Astrocyte (in vitro differentiated cells and primary cell): ENCODE measurements around the gene SH3BP5L. TPM values are rescaled to one million over a fixed set of nuclear protein-coding genes. Genes with fewer than 3 reads are reported as not detected.
A peak's percentile ranks its signal among the peaks of the same experiment; 100 is the strongest.

Experiments
- DNase-seq: peaks from one replicate; pipeline ENCODE4 v3.0.0-alpha.2; 2010; ENCODE audit warnings: low read depth
- FAIRE-seq: peaks from 2 replicates; lab custom pipeline; 2011; peaks lifted over from hg19 to GRCh38; lab: Jason Lieb, UNC
- H2AFZ ChIP-seq: 2 replicates; pipeline ENCODE4 v1.6.0; 2012; ENCODE audit warnings: low read depth, low read length, inconsistent platforms
- H3K27ac ChIP-seq: 2 replicates; pipeline ENCODE4 v1.5.1; 2011; ENCODE audit warnings: low read depth, low read length, inconsistent platforms
- H3K27me3 ChIP-seq: 2 replicates; pipeline ENCODE4 v1.6.0; 2011; ENCODE audit warnings: low read length, inconsistent platforms; ENCODE audit not compliant: insufficient read depth
- H3K36me3 ChIP-seq: 2 replicates; pipeline ENCODE4 v1.5.1; 2011; ENCODE audit warnings: low read length, inconsistent platforms; ENCODE audit not compliant: insufficient read depth
- H3K4me1 ChIP-seq: 2 replicates; pipeline ENCODE4 v1.5.1; 2011; ENCODE audit warnings: low read length, inconsistent platforms; ENCODE audit not compliant: insufficient read depth
- H3K4me2 ChIP-seq: 2 replicates; pipeline ENCODE4 v1.6.0; 2012; ENCODE audit warnings: low read length, inconsistent platforms
- H3K4me3 ChIP-seq: 2 replicates; pipeline ENCODE4 v1.5.1; 2011; ENCODE audit warnings: low read depth, mild to moderate bottlenecking, low read length, inconsistent platforms; ENCODE audit not compliant: insufficient read depth
- H3K79me2 ChIP-seq: 2 replicates; pipeline ENCODE4 v1.6.0; 2012; ENCODE audit warnings: mild to moderate bottlenecking, low read length, inconsistent platforms; ENCODE audit not compliant: insufficient read depth
- H3K9ac ChIP-seq: 2 replicates; pipeline ENCODE4 v1.6.0; 2012; ENCODE audit warnings: mild to moderate bottlenecking, low read length, inconsistent platforms
- H3K9me3 ChIP-seq: 2 replicates; pipeline ENCODE4 v1.5.1; 2012; ENCODE audit warnings: low read depth, mild to moderate bottlenecking, low read length, inconsistent platforms; ENCODE audit not compliant: insufficient read depth
- H4K20me1 ChIP-seq: 2 replicates; pipeline ENCODE4 v1.6.0; 2012; ENCODE audit warnings: low read length, inconsistent platforms; ENCODE audit not compliant: insufficient read depth
- H3K27ac Mint-ChIP-seq: one replicate; pipeline ENCODE4 v1.8.0; 2021; ENCODE audit warnings: mild to moderate bottlenecking, mixed read lengths; ENCODE audit not compliant: unreplicated experiment
- H3K27me3 Mint-ChIP-seq: one replicate; pipeline ENCODE4 v1.8.0; 2021; ENCODE audit warnings: low read depth, mixed read lengths; ENCODE audit not compliant: unreplicated experiment
- H3K36me3 Mint-ChIP-seq: one replicate; pipeline ENCODE4 v1.8.0; 2021; ENCODE audit warnings: low read depth, mixed read lengths; ENCODE audit not compliant: unreplicated experiment
- H3K4me1 Mint-ChIP-seq: one replicate; pipeline ENCODE4 v1.8.0; 2021; ENCODE audit warnings: low read depth, mixed read lengths; ENCODE audit not compliant: unreplicated experiment
- H3K4me3 Mint-ChIP-seq: one replicate; pipeline ENCODE4 v1.8.0; 2021; ENCODE audit warnings: mild to moderate bottlenecking, moderate library complexity, mixed read lengths; ENCODE audit not compliant: unreplicated experiment
- H3K9me3 Mint-ChIP-seq: one replicate; pipeline ENCODE4 v1.8.0; 2021; ENCODE audit warnings: mild to moderate bottlenecking, mixed read lengths; ENCODE audit not compliant: unreplicated experiment
- CTCF ChIP-seq: IDR thresholded peaks from 2 replicates; pipeline ENCODE4 v1.5.1; 2011; ENCODE audit warnings: low read depth, mild to moderate bottlenecking, inconsistent platforms, low read length, moderate library complexity; ENCODE audit not compliant: insufficient read depth
- EZH2 ChIP-seq: IDR thresholded peaks from 2 replicates; pipeline ENCODE4 v1.6.1; 2012; ENCODE audit warnings: mild to moderate bottlenecking, low read length, inconsistent platforms; ENCODE audit not compliant: insufficient read depth
- total RNA-seq: library from RNA; stranded (reverse); gene quantifications from 2 replicates; pipeline ENCODE4 v1.2.1, GENCODE V29; 2021

Gene SH3BP5L
- total RNA-seq, 1 donor from 2014 or later = 37.7 TPM

- peaks cover 24% of the 10 kb centered on the region for H4K20me1 ChIP-seq
- no peak overlapping the region for H2AFZ ChIP-seq
- TF ChIP-seq EZH2 (no peak), CTCF (no peak)
- no peaks in the 10 kb centered on the region for H3K9me3 Mint-ChIP-seq
- peaks cover 52% of the 10 kb centered on the region for H3K4me1 ChIP-seq
- H3K4me1 Mint-ChIP-seq = peaks cover 48% of the 10 kb centered on the region
- DNase-seq = peak; percentile 21
- no peaks in the 10 kb centered on the region for H3K27me3 Mint-ChIP-seq
- no peaks in the 10 kb centered on the region for H3K27me3 ChIP-seq
- peak overlapping the region; percentile 99 for H3K9ac ChIP-seq
- H3K27ac ChIP-seq = peak overlapping the region; percentile 99
- peak overlapping the region; percentile 82 for H3K4me3 ChIP-seq
- peak overlapping the region; percentile 90 for H3K4me2 ChIP-seq
- peak overlapping the region; percentile 90 for H3K4me3 Mint-ChIP-seq
- peaks cover 19% of the 10 kb centered on the region for H3K36me3 Mint-ChIP-seq
- peaks cover 79% of the 10 kb centered on the region for H3K79me2 ChIP-seq
- H3K9me3 ChIP-seq = no peaks in the 10 kb centered on the region
- H3K27ac Mint-ChIP-seq = peak overlapping the region; percentile 91
- peaks cover 22% of the 10 kb centered on the region for H3K36me3 ChIP-seq
- FAIRE-seq = no peak
These were observed 3.3 kb downstream of the SH3BP5L start for GRCh38 chr1:248822148-248823032.

- H3K4me2 ChIP-seq = peak overlapping the region; percentile 90
- peak overlapping the region; percentile 95 for H3K27ac ChIP-seq
- peak overlapping the region; percentile 90 for H3K4me3 Mint-ChIP-seq
- H3K9me3 ChIP-seq = no peaks in the 10 kb centered on the region
- peaks cover 48% of the 10 kb centered on the region for H3K4me1 ChIP-seq
- no peaks in the 10 kb centered on the region for H3K27me3 Mint-ChIP-seq
- DNase-seq (no peak), FAIRE-seq (no peak)
- H3K27ac Mint-ChIP-seq = peak overlapping the region; percentile 91
- peaks cover 31% of the 10 kb centered on the region for H4K20me1 ChIP-seq
- no peak overlapping the region for H2AFZ ChIP-seq
- H3K9me3 Mint-ChIP-seq = no peaks in the 10 kb centered on the region
- peaks cover 45% of the 10 kb centered on the region for H3K4me1 Mint-ChIP-seq
- H3K79me2 ChIP-seq = peaks cover 87% of the 10 kb centered on the region
- peaks cover 28% of the 10 kb centered on the region for H3K36me3 ChIP-seq
- TF ChIP-seq EZH2 = no peak
- no peak for TF ChIP-seq CTCF
- peaks cover 19% of the 10 kb centered on the region for H3K36me3 Mint-ChIP-seq
- no peaks in the 10 kb centered on the region for H3K27me3 ChIP-seq
- peak overlapping the region; percentile 99 for H3K9ac ChIP-seq
- H3K4me3 ChIP-seq = peak overlapping the region; percentile 52
These were observed 4.1 kb downstream of the SH3BP5L start for GRCh38 chr1:248821641-248822040.

DNA sequence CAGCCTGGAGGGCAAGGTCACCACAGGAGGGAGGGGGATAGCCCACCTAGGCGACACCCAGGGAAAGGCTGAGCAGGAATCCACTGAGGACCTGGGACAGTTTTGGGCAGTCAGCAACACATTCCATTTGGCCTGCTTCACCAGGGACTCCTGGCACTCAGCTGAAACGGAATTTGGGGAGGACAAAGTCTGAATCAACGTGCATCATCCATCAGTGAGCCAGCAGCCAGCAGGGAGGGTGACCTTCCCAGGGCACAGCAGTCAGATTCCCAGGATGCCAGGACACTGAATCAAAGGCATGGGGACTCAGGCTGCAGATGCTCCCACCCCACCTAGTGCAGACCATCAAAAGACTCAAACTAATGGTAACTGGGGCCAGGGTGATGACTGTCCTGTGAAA is 4.6 kb downstream of the SH3BP5L start:
- Histone ChIP-seq H3K9ac (peak overlapping the region; percentile 99), H3K27ac (peak overlapping the region; percentile 95), H3K4me2 (peak overlapping the region; percentile 90), H4K20me1 (peaks cover 37% of the 10 kb centered on the region), H2AFZ (no peak overlapping the region), H3K79me2 (peaks cover 89% of the 10 kb centered on the region), H3K36me3 (peaks cover 32% of the 10 kb centered on the region), H3K27me3 (no peaks in the 10 kb centered on the region), H3K9me3 (no peaks in the 10 kb centered on the region), H3K4me1 (peaks cover 47% of the 10 kb centered on the region), H3K4me3 (peak overlapping the region; percentile 52)
- Mint-ChIP-seq H3K4me3 (peak overlapping the region; percentile 90), H3K27ac (peak overlapping the region; percentile 91), H3K36me3 (peaks cover 21% of the 10 kb centered on the region), H3K4me1 (peaks cover 44% of the 10 kb centered on the region), H3K9me3 (no peaks in the 10 kb centered on the region), H3K27me3 (no peaks in the 10 kb centered on the region)
- TF ChIP-seq CTCF = no peak
- TF ChIP-seq EZH2 = no peak
- FAIRE-seq (no peak), DNase-seq (peak; percentile 87)
